Measurements from ENCODE around the gene UQCRHL. TPM values are rescaled to one million over a fixed set of nuclear protein-coding genes. Genes with fewer than 3 reads are reported as not detected.
"Not testable (repeated sequence)": the region's sequence is repeated elsewhere in the genome, so short reads cannot be mapped to it uniquely, and the experiment has no call there.

UQCRHL gene
- total RNA-seq, result 1 to 10 TPM; 1.1 to 2.5 (median 1.4) TPM

GRCh38 chr1:15807549-15807948 is at the start of gene UQCRHL:
Gene UQCRHL (minus strand): TSS chr1:15807649. CDS start chr1:15807649, 0 bp downstream.
- WGBS, 2 donors, result 89 to 92% methylated on average over 11 of the region's 11 CpGs
- H3K4me1 ChIP-seq; H3K36me3 ChIP-seq; H3K27ac ChIP-seq; H3K4me3 ChIP-seq; H3K27me3 ChIP-seq; DNase-seq (ENCODE audit: low spot score in 2 of 2); H3K9me3 ChIP-seq: not testable (repeated sequence)

GRCh38 chr1:15856888-15857287 is 49.4 kb upstream of the UQCRHL start:
- H3K4me1 ChIP-seq, result peaks cover 0 to 66% (median 14%) of the 10 kb centered on the region in 4 donors
- TF ChIP-seq CTCF (IDR thresholded peaks at IDR 0.05) (no peak), POLR2A (IDR thresholded peaks at IDR 0.05) (no peak), EP300 (IDR thresholded peaks at IDR 0.05) (no peak)
- WGBS, 2 donors, result 91 to 95% methylated on average over 5 of the region's 5 CpGs
- H3K27ac ChIP-seq, result no peak overlapping the region
- DNase-seq (ENCODE audit: low spot score in 2 of 2), result no peak
- no peak overlapping the region for H3K4me3 ChIP-seq
- H3K36me3 ChIP-seq, result no peaks in the 10 kb centered on the region
- H3K27me3 ChIP-seq, result no peaks in the 10 kb centered on the region
- H3K9me3 ChIP-seq, result no peaks in the 10 kb centered on the region

- Histone ChIP-seq H3K9me3 (no peaks in the 10 kb centered on the region), H3K4me3 (no peak overlapping the region), H3K36me3 (no peaks in the 10 kb centered on the region), H3K4me1 (peaks cover 0 to 74% (median 28%) of the 10 kb centered on the region in 4 donors), H3K27me3 (no peaks in the 10 kb centered on the region), H3K27ac (no peak overlapping the region)
- no peak for TF ChIP-seq EP300 (IDR thresholded peaks at IDR 0.05)
- no peak for TF ChIP-seq POLR2A (IDR thresholded peaks at IDR 0.05)
- TF ChIP-seq CTCF (IDR thresholded peaks at IDR 0.05), result no peak
- 89 to 90% methylated on average over 3 of the region's 3 CpGs for WGBS, 2 donors
- DNase-seq (ENCODE audit: low spot score in 2 of 2), result no peak
Measured at GRCh38 chr1:15852828-15853302, 45.4 kb upstream of the UQCRHL start.

GRCh38 chr1:15852036-15852827 is 44.8 kb upstream of the UQCRHL start:
- 51 to 52% methylated on average over 6 of the region's 6 CpGs for WGBS, 2 donors
- TF ChIP-seq CTCF (IDR thresholded peaks at IDR 0.05), result no peak
- TF ChIP-seq EP300 (IDR thresholded peaks at IDR 0.05), result no peak
- no peak for TF ChIP-seq POLR2A (IDR thresholded peaks at IDR 0.05)
- no peak overlapping the region for H3K4me3 ChIP-seq
- no peaks in the 10 kb centered on the region for H3K36me3 ChIP-seq
- DNase-seq (ENCODE audit: low spot score in 2 of 2), result no peak
- H3K4me1 ChIP-seq, result peaks cover 0 to 68% (median 27%) of the 10 kb centered on the region in 4 donors
- no peaks in the 10 kb centered on the region for H3K27me3 ChIP-seq
- H3K27ac ChIP-seq, result peak overlapping the region in 2 of 4 donors; percentile 97 to 99
- H3K9me3 ChIP-seq, result no peaks in the 10 kb centered on the region

GRCh38 chr1:15851210-15852035 is 44.0 kb upstream of the UQCRHL start:
- H3K36me3 ChIP-seq, result no peaks in the 10 kb centered on the region
- peak overlapping the region in 2 of 4 donors; percentile 97 to 99 for H3K27ac ChIP-seq
- 49 to 51% methylated on average over 16 of the region's 16 CpGs for WGBS, 2 donors
- DNase-seq (ENCODE audit: low spot score in 2 of 2), result no peak
- H3K4me1 ChIP-seq, result peaks cover 0 to 66% (median 25%) of the 10 kb centered on the region in 4 donors
- TF ChIP-seq CTCF (IDR thresholded peaks at IDR 0.05), result no peak
- no peak for TF ChIP-seq POLR2A (IDR thresholded peaks at IDR 0.05)
- no peak for TF ChIP-seq EP300 (IDR thresholded peaks at IDR 0.05)
- H3K9me3 ChIP-seq, result no peaks in the 10 kb centered on the region
- H3K27me3 ChIP-seq, result no peaks in the 10 kb centered on the region
- H3K4me3 ChIP-seq, result no peak overlapping the region
